ENCODE measurements around the gene TOX2.

DNA sequence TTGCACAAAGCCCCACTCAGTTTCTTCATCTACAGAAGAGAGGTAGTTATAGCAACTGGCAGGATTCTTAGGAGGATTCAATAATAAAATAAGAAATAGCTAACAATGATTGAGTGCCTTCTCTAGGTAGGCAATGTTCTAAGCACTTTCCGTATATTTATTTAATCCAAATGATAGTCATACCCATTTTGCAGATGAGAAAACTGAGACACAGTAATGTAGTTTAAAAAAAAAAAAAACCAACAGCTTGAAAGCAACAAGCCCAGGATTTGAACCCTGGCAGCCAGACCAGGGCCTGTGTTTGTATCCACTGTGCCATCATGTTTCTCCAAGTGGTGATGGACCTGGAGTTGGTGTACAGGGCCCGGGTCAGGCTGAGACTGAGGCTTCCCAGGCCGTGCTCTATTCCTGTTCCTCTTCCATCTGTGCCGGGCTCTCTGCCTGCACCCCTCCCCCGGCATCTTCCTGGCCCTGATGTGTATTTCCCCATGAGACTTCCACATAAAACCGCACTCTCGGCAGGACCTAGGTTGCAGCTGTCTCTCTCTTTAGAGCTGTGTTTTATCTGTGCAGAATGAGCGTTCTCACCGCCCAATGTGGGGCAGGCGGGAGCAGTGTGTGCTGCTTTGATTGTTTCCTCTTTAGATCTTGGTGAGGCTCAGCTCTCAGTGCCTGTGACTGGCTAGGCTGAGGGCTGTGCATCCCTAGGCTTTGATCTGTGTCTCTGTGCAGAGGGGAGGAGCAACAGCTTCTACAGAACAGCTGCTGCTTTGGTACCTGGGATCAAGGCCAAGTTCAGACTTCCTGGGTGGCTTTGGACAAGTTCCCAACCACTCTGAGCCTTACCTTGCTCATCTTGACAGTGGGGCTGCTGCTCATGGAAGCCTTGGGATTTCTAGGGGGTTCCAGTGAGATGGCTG lies 49.5 kb downstream of the TOX2 start:
- TF ChIP-seq SUZ12 (IDR thresholded peaks at IDR 0.05), result no peak
- TF ChIP-seq SP1 (IDR thresholded peaks at IDR 0.05), result no peak
- no peak for TF ChIP-seq NFRKB (IDR thresholded peaks at IDR 0.05)
- no peak for TF ChIP-seq FOXA1 (IDR thresholded peaks at IDR 0.05)
- TF ChIP-seq FOXM1 (IDR thresholded peaks at IDR 0.05; ENCODE audit: borderline replicate concordance), result no peak
